H9 (cell line): Measurements from ENCODE around the gene BTRC. TPM values are rescaled to one million over a fixed set of nuclear protein-coding genes. Genes with fewer than 3 reads are reported as not detected.

Source experiments
- DNase-seq: peaks from one replicate; pipeline ENCODE4 v3.0.0-alpha.2; 2017
- H2AFZ ChIP-seq: one replicate; pipeline ENCODE4 v1.6.1; 2013; ENCODE audit warnings: mild to moderate bottlenecking, low read length, control low read depth, moderate library complexity
- H2AK5ac ChIP-seq: 2 replicates; pipeline ENCODE4 v1.6.1; 2013; ENCODE audit warnings: low read length, control low read depth, mixed read lengths; ENCODE audit not compliant: insufficient read length
- H2BK120ac ChIP-seq: one replicate; pipeline ENCODE4 v1.6.1; 2013; ENCODE audit warnings: low read depth, mild to moderate bottlenecking, low read length, control low read depth, inconsistent platforms; ENCODE audit not compliant: poor library complexity, severe bottlenecking
- H2BK12ac ChIP-seq: 2 replicates; pipeline ENCODE4 v1.6.1; 2013; ENCODE audit warnings: low read length, control low read depth, mixed read lengths, low read depth; ENCODE audit not compliant: insufficient read length
- H2BK15ac ChIP-seq: 2 replicates; pipeline ENCODE4 v1.6.1; 2013; ENCODE audit warnings: low read depth, low read length, control low read depth
- H2BK20ac ChIP-seq: one replicate; pipeline ENCODE4 v1.6.1; 2013; ENCODE audit warnings: low read depth, mild to moderate bottlenecking, low read length, control low read depth, inconsistent platforms; ENCODE audit not compliant: poor library complexity, severe bottlenecking
- H2BK5ac ChIP-seq: 2 replicates; pipeline ENCODE4 v1.6.1; 2013; ENCODE audit warnings: low read length, control low read depth, mixed read lengths; ENCODE audit not compliant: insufficient read length
- H3K14ac ChIP-seq: 2 replicates; pipeline ENCODE4 v1.6.1; 2013; ENCODE audit warnings: low read length, control low read depth; ENCODE audit not compliant: insufficient read depth
- H3K18ac ChIP-seq: 2 replicates; pipeline ENCODE4 v1.6.1; 2013; ENCODE audit warnings: low read depth, mild to moderate bottlenecking, mixed read lengths, low read length, control low read depth; ENCODE audit not compliant: insufficient read length
- H3K23ac ChIP-seq: 2 replicates; pipeline ENCODE4 v1.6.1; 2013; ENCODE audit warnings: low read length, control low read depth, mixed read lengths, low read depth; ENCODE audit not compliant: insufficient read length
- H3K23me2 ChIP-seq: 2 replicates; pipeline ENCODE4 v1.6.1; 2013; ENCODE audit warnings: low read depth, mild to moderate bottlenecking, mixed read lengths, low read length, control low read depth; ENCODE audit not compliant: insufficient read length, poor library complexity, severe bottlenecking
- H3K27ac ChIP-seq: 2 replicates; pipeline ENCODE4 v1.5.1; 2013; ENCODE audit warnings: low read length, control low read depth, mixed read lengths, low read depth; ENCODE audit not compliant: insufficient read length
- H3K27me3 ChIP-seq: 2 replicates; pipeline ENCODE4 v1.6.1; 2013; ENCODE audit warnings: low read length, control low read depth, inconsistent platforms; ENCODE audit not compliant: insufficient read depth
- H3K4ac ChIP-seq: 2 replicates; pipeline ENCODE4 v1.6.1; 2013; ENCODE audit warnings: low read depth, mild to moderate bottlenecking, control low read depth, inconsistent platforms, low read length, moderate library complexity
- H3K4me1 ChIP-seq: 2 replicates; pipeline ENCODE4 v1.6.1; 2013; ENCODE audit warnings: low read length, control low read depth, inconsistent platforms; ENCODE audit not compliant: insufficient read depth
- H3K4me2 ChIP-seq: 2 replicates; pipeline ENCODE4 v1.6.1; 2013; ENCODE audit warnings: low read length, control low read depth, mixed read lengths; ENCODE audit not compliant: insufficient read length, insufficient read depth
- H3K56ac ChIP-seq: 2 replicates; pipeline ENCODE4 v1.6.1; 2013; ENCODE audit warnings: low read depth, mild to moderate bottlenecking, mixed read lengths, low read length, control low read depth; ENCODE audit not compliant: insufficient read length
- H3K79me1 ChIP-seq: 2 replicates; pipeline ENCODE4 v1.6.1; 2013; ENCODE audit warnings: low read depth, mild to moderate bottlenecking, moderate library complexity, low read length, control low read depth, inconsistent platforms; ENCODE audit not compliant: insufficient read depth, poor library complexity, severe bottlenecking
- H3K79me2 ChIP-seq: 2 replicates; pipeline ENCODE4 v1.6.1; 2013; ENCODE audit warnings: low read length, control low read depth, inconsistent platforms; ENCODE audit not compliant: insufficient read depth
- H3K9ac ChIP-seq: 2 replicates; pipeline ENCODE4 v1.6.1; 2013; ENCODE audit warnings: low read length, control low read depth, mixed read lengths; ENCODE audit not compliant: insufficient read length; ENCODE audit errors: extremely low read depth
- H3K9me3 ChIP-seq: one replicate; pipeline ENCODE4 v1.6.1; 2013; ENCODE audit warnings: low read depth, low read length, inconsistent platforms; ENCODE audit not compliant: control insufficient read depth
- H3T11ph ChIP-seq: one replicate; pipeline ENCODE4 v1.6.1; 2013; ENCODE audit warnings: mild to moderate bottlenecking, low read length, control low read depth, inconsistent platforms
- H4K20me1 ChIP-seq: one replicate; pipeline ENCODE4 v1.6.1; 2013; ENCODE audit not compliant: control insufficient read depth, insufficient read length, insufficient read depth
- H4K5ac ChIP-seq: 2 replicates; pipeline ENCODE4 v1.6.1; 2013; ENCODE audit warnings: low read depth, mild to moderate bottlenecking, mixed read lengths, low read length, control low read depth; ENCODE audit not compliant: insufficient read length
- H4K8ac ChIP-seq: replicated peaks from 2 replicates; pipeline ENCODE4 v1.6.1; 2013; ENCODE audit warnings: low read length, control low read depth, mixed read lengths, low read depth; ENCODE audit not compliant: insufficient read length
- H4K91ac ChIP-seq: 2 replicates; pipeline ENCODE4 v1.6.1; 2013; ENCODE audit warnings: low read depth, mild to moderate bottlenecking, moderate library complexity, mixed read lengths, low read length, control low read depth; ENCODE audit not compliant: insufficient read length
- H3K27ac Mint-ChIP-seq, 3 experiments: 2 replicates in 2 of 3; 3 replicates in 1 of 3; pipeline ENCODE4 v1.8.0; 2020 to 2021; ENCODE audit warnings: mixed read lengths in 3 of 3, mild to moderate bottlenecking in 1 of 3, moderate library complexity in 1 of 3
- H3K27me3 Mint-ChIP-seq: 2 replicates; pipeline ENCODE4 v1.8.0; 2021; ENCODE audit warnings: low read depth, mild to moderate bottlenecking, moderate library complexity, mixed read lengths
- H3K36me3 Mint-ChIP-seq, 3 experiments: 2 replicates in 2 of 3; 3 replicates in 1 of 3; pipeline ENCODE4 v1.8.0; 2020 to 2021; ENCODE audit warnings: low read depth in 3 of 3, mixed read lengths in 3 of 3; ENCODE audit not compliant: insufficient read depth in 1 of 3
- H3K4me1 Mint-ChIP-seq, 2 experiments: 2 replicates each; pipeline ENCODE4 v1.8.0; 2020; ENCODE audit warnings: mixed read lengths in 2 of 2
- H3K4me3 Mint-ChIP-seq, 2 experiments: 2 replicates in 1 of 2; 3 replicates in 1 of 2; pipeline ENCODE4 v1.8.0; 2020 to 2021; ENCODE audit warnings: mild to moderate bottlenecking in 2 of 2, mixed read lengths in 2 of 2, moderate library complexity in 1 of 2
- H3K9me3 Mint-ChIP-seq, 2 experiments: 2 replicates in 1 of 2; 3 replicates in 1 of 2; pipeline ENCODE4 v1.8.0; 2020; ENCODE audit warnings: mild to moderate bottlenecking in 2 of 2, mixed read lengths in 2 of 2, moderate library complexity in 1 of 2
- WGBS: extraction: QIAGEN DNeasy Blood & Tissue Kit; methylation state at CpG from one replicate; pipeline ENCODE4 v1.1.7; 2013; ENCODE audit warnings: missing lambda C conversion rate, low lambda C conversion rate, mixed read lengths; ENCODE audit not compliant: insufficient read length; ENCODE audit errors: extremely low coverage; 5-methylcytosine and 5-hydroxymethylcytosine counted together
- total RNA-seq: library from RNA; stranded (reverse); gene quantifications from 2 replicates; pipeline ENCODE4 v1.2.1, GENCODE V29; 2021
- TF ChIP-seq, protein P1 (sequence below): fragments of 200-600 bp; sonication (generic); conservative IDR thresholded peaks from 3 replicates; pipeline ENCODE4 v1.8.0; 2021; ENCODE audit warnings: antibody characterized with exemption, mild to moderate bottlenecking

Gene BTRC
- total RNA-seq, 1 experiment from 2014 or later = 24.2 TPM

DNA sequence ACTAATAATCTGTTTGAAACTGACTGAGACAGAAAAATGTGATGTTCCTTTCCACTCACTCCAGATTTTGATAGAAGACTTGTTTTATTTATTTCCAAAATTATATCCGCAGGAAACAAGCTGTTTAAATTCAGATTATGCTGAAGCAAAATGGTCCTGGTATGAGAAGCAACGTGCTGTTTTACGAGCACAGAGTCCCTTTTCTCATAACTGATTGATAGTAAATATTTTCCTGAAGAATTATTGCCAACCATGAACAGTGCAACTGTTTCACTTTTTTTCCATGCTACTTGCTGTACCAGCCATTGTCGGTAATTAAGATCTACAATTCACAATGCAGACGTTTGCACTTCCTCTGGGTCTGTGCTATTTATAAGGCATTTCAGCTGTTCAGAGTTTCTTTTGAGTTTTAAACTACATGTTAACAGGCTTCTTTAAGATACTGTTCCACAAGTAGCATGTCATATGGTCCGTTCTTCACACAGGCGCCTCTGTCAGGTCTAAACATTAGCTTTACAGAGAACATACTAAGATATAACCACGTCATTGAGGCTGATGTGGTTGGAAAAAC is 130.3 kb downstream of the BTRC start:
- no peaks in the 10 kb centered on the region for H3K9me3 ChIP-seq
- no peaks in the 10 kb centered on the region for H3K79me2 ChIP-seq
- H4K8ac ChIP-seq = no peak overlapping the region
- H4K91ac ChIP-seq = no peak overlapping the region
- no peaks in the 10 kb centered on the region for H3K27me3 Mint-ChIP-seq
- no peaks in the 10 kb centered on the region; a peak in 1 of 7 replicates for H3K36me3 Mint-ChIP-seq
- no CpG with 5 or more reads among the region's 8 CpGs for WGBS
- H3K14ac ChIP-seq = no peak overlapping the region
- no peak overlapping the region for H3K9ac ChIP-seq
- no peak overlapping the region for H3K56ac ChIP-seq
- H3K23me2 ChIP-seq = no peaks in the 10 kb centered on the region
- peaks cover 31 to 33% of the 10 kb centered on the region in 2 experiments for H3K4me1 Mint-ChIP-seq
- H4K5ac ChIP-seq = no peak overlapping the region
- H3K4me2 ChIP-seq = no peak overlapping the region
- H3K79me1 ChIP-seq = no peaks in the 10 kb centered on the region
- H3K27me3 ChIP-seq = no peaks in the 10 kb centered on the region
- no peak overlapping the region for H3K23ac ChIP-seq
- no peak overlapping the region for H3K27ac Mint-ChIP-seq
- no peak overlapping the region for H3K18ac ChIP-seq
- TF ChIP-seq, protein P1, sequence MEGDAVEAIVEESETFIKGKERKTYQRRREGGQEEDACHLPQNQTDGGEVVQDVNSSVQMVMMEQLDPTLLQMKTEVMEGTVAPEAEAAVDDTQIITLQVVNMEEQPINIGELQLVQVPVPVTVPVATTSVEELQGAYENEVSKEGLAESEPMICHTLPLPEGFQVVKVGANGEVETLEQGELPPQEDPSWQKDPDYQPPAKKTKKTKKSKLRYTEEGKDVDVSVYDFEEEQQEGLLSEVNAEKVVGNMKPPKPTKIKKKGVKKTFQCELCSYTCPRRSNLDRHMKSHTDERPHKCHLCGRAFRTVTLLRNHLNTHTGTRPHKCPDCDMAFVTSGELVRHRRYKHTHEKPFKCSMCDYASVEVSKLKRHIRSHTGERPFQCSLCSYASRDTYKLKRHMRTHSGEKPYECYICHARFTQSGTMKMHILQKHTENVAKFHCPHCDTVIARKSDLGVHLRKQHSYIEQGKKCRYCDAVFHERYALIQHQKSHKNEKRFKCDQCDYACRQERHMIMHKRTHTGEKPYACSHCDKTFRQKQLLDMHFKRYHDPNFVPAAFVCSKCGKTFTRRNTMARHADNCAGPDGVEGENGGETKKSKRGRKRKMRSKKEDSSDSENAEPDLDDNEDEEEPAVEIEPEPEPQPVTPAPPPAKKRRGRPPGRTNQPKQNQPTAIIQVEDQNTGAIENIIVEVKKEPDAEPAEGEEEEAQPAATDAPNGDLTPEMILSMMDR = no peak
- H2BK20ac ChIP-seq = no peak overlapping the region
- no peak overlapping the region for H2BK120ac ChIP-seq
- no peaks in the 10 kb centered on the region for H4K20me1 ChIP-seq
- H2BK5ac ChIP-seq = no peak overlapping the region
- H3K4ac ChIP-seq = no peak overlapping the region
- H3T11ph ChIP-seq = no peak overlapping the region
- no peaks in the 10 kb centered on the region for H3K9me3 Mint-ChIP-seq
- no peak overlapping the region for H2BK12ac ChIP-seq
- H3K4me3 Mint-ChIP-seq = no peak overlapping the region
- H3K27ac ChIP-seq = no peak overlapping the region
- peaks cover 4% of the 10 kb centered on the region; the same call in 1 of the 2 replicates for H3K4me1 ChIP-seq
- no peak overlapping the region for H2AFZ ChIP-seq
- DNase-seq = no peak
- H2AK5ac ChIP-seq = no peak overlapping the region
- H2BK15ac ChIP-seq = no peak overlapping the region
